HL-60 (cell line): ENCODE data around the gene FBXO27.

ENCODE experiments used
- CTCF ChIP-seq: IDR thresholded peaks from one replicate; pipeline ENCODE4 v1.5.1; 2011; ENCODE audit warnings: low read length, control low read depth, inconsistent platforms; ENCODE audit not compliant: insufficient read depth
- GABPA ChIP-seq: IDR thresholded peaks from 2 replicates; pipeline ENCODE4 v1.6.1; 2012; ENCODE audit warnings: low read depth
- POLR2AphosphoS5 ChIP-seq: IDR thresholded peaks from 2 replicates; pipeline ENCODE4 v1.6.1; 2012; ENCODE audit warnings: low read depth
- REST ChIP-seq: IDR thresholded peaks from 2 replicates; pipeline ENCODE4 v1.6.1; 2012; ENCODE audit warnings: low read depth; ENCODE audit not compliant: insufficient replicate concordance

- TF ChIP-seq CTCF = no peak
- TF ChIP-seq POLR2AphosphoS5 = no peak
- TF ChIP-seq GABPA = no peak
- no peak for TF ChIP-seq REST
Measured at GRCh38 chr19:38989066-38989605, 43.2 kb downstream of the FBXO27 start.
